ENCODE data around the gene SACM1L.

GRCh38 chr3:45776301-45776595 is 87.1 kb downstream of the SACM1L start:
- no peak for TF ChIP-seq TAF1 (IDR thresholded peaks at IDR 0.05; ENCODE audit: low read depth, low read length)
- no peak for TF ChIP-seq POLR2AphosphoS5 (IDR thresholded peaks at IDR 0.05; ENCODE audit: low read depth, low read length)

Data from GM12891 (cell line).